ENCODE data around the gene MCTP1. TPM values are rescaled to one million over a fixed set of nuclear protein-coding genes. Genes with fewer than 3 reads are reported as not detected.

Gene MCTP1
- total RNA-seq, 2 donors from 2014 or later: 22.1 to 256 TPM

DNA sequence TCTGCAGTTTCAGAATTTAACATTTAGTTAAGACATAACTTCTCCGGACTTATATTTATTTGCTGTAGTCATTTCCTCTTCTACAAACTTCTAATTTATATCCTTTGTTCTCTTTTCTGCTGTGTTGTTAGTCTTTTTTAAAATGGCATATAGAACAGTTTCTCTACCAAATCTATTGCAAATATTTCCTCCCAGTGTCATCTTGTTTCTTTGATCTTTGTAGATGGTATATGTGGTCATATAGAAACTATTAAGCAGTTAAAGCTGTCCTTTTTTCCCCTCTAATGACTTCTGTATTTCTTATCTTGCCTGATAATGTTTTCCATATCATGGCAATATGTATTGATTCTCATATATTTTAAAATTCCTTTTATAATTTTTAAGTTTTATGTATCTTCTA lies 264.5 kb downstream of the MCTP1 start:
- Histone ChIP-seq H3K4me3 (no peak overlapping the region), H3K4me1 (ENCODE audit: control insufficient read depth in 1 of 2, low read depth in 2 of 2) (no peaks in the 10 kb centered on the region), H3K9me3 (no peaks in the 10 kb centered on the region), H3K36me3 (no peaks in the 10 kb centered on the region), H3K27ac (no peak overlapping the region), H3K27me3 (replicated peaks; ENCODE audit: insufficient read depth) (no peaks in the 10 kb centered on the region)
- DNase-seq (ENCODE audit: low spot score) (no peak), ATAC-seq (ENCODE audit: insufficient number of reproducible peaks, low FRiP score, low read depth) (no peak)
- TF ChIP-seq, protein P1, sequence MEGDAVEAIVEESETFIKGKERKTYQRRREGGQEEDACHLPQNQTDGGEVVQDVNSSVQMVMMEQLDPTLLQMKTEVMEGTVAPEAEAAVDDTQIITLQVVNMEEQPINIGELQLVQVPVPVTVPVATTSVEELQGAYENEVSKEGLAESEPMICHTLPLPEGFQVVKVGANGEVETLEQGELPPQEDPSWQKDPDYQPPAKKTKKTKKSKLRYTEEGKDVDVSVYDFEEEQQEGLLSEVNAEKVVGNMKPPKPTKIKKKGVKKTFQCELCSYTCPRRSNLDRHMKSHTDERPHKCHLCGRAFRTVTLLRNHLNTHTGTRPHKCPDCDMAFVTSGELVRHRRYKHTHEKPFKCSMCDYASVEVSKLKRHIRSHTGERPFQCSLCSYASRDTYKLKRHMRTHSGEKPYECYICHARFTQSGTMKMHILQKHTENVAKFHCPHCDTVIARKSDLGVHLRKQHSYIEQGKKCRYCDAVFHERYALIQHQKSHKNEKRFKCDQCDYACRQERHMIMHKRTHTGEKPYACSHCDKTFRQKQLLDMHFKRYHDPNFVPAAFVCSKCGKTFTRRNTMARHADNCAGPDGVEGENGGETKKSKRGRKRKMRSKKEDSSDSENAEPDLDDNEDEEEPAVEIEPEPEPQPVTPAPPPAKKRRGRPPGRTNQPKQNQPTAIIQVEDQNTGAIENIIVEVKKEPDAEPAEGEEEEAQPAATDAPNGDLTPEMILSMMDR (IDR thresholded peaks at IDR 0.05): no peak

DNA sequence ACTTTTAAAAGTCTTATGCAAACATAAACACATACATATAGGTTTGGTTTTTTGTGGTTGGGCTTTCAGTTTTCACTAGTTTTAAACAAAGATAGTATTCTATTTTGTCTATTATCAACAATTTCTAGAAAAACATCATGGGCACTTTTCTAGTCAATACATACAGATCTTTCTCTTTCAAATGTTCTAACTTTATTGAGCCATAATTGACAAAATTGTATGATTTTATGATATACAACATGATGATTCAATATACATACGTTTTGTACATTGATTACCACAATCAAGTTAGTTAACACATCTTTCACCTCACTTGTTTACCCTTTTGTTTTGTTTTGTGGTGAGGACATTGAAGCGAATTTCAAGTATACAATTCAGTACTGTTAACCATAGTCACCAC lies 265.9 kb downstream of the MCTP1 start:
- no peak overlapping the region for H3K27ac ChIP-seq
- TF ChIP-seq, protein P1 (IDR thresholded peaks at IDR 0.05): no peak
- no peak overlapping the region for H3K4me3 ChIP-seq
- DNase-seq (ENCODE audit: low spot score) (no peak), ATAC-seq (ENCODE audit: insufficient number of reproducible peaks, low FRiP score, low read depth) (no peak)
- H3K4me1 ChIP-seq (ENCODE audit: control insufficient read depth in 1 of 2, low read depth in 2 of 2): no peaks in the 10 kb centered on the region
- H3K36me3 ChIP-seq: no peaks in the 10 kb centered on the region
- no peaks in the 10 kb centered on the region for H3K9me3 ChIP-seq
- no peaks in the 10 kb centered on the region for H3K27me3 ChIP-seq (replicated peaks; ENCODE audit: insufficient read depth)

DNA sequence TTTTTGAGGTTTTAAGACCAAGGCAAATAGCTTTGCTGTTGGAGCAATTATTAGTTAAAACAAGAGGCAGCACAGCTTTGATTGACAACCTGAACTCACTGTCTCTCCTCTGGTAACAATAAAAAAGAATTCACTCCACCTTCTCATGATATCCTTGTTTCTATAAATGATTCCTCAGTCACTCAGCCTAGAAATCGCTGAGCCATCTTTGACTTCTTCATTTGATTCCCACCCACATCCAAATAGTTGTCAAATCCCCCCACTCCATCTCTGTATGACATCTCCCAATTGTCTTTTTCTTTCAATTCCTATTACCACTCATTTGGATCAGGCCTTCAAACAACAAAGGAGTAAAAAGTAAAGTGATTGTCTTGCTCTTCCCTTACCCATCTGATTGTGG lies 266.4 kb downstream of the MCTP1 start:
- H3K9me3 ChIP-seq: no peaks in the 10 kb centered on the region
- H3K36me3 ChIP-seq: no peaks in the 10 kb centered on the region
- H3K4me3 ChIP-seq: no peak overlapping the region
- DNase-seq (ENCODE audit: low spot score) (no peak), ATAC-seq (ENCODE audit: insufficient number of reproducible peaks, low FRiP score, low read depth) (no peak)
- H3K4me1 ChIP-seq (ENCODE audit: control insufficient read depth in 1 of 2, low read depth in 2 of 2): no peaks in the 10 kb centered on the region
- H3K27ac ChIP-seq: no peak overlapping the region
- TF ChIP-seq, protein P1 (IDR thresholded peaks at IDR 0.05): no peak
- H3K27me3 ChIP-seq (replicated peaks; ENCODE audit: insufficient read depth): no peaks in the 10 kb centered on the region

DNA sequence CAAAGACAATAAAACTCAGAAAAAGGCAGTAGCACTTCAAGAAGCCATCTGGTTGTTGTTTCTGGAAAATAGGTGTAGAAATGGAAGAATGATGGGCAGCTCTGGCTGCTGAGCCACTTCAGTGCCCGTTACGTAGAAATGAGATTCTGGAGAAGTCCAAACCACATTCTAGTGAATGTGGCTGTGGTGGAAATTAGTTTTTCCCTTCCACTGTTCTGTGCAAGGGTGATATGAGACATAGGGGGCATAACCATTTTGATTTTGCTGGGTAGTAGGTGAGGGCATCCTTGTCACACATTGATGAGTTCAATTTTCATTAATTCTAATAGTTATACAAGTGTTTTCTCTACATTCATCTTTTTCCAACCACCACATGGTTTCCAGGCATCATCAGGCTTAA lies 275.1 kb downstream of the MCTP1 start:
- Histone ChIP-seq H3K9me3 (peaks cover under 1% of the 10 kb centered on the region), H3K27ac (no peak overlapping the region), H3K4me3 (no peak overlapping the region), H3K4me1 (ENCODE audit: control insufficient read depth in 1 of 2, low read depth in 2 of 2) (no peaks in the 10 kb centered on the region), H3K27me3 (replicated peaks; ENCODE audit: insufficient read depth) (no peaks in the 10 kb centered on the region), H3K36me3 (no peaks in the 10 kb centered on the region)
- ATAC-seq (ENCODE audit: insufficient number of reproducible peaks, low FRiP score, low read depth) (no peak), DNase-seq (ENCODE audit: low spot score) (no peak)
- TF ChIP-seq, protein P1 (IDR thresholded peaks at IDR 0.05): no peak

DNA sequence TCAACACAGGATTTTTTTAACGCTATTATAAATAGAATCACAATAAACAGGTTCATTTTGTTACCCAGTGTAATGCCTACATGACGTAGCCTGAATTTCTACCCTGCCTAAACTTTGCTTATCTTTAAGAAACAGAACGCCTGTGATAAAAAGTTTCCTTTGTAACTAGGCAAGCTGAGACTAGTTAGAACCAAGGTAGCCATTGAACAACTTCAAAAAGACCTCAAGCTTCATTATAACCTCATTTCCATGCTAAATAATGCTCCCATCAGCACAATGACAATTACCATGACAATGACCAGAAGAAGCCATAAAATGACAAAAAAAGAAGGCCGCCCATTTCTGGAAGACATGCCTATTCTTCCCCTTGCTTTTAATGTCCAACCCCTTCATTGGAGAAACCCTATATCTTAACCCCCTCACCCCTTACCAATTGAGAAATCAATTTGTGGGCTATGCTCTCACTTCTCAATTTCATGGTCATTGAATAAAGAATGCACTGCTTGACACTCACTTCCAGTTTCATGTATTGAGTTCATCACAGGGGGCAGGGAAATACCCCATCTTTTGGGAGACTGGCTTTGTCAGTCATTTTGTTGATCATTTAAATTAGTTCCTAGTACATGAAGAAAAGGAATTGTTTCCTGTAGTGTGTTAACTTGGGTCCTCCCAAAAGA lies 276.8 kb downstream of the MCTP1 start:
- Histone ChIP-seq H3K27me3 (replicated peaks; ENCODE audit: insufficient read depth) (no peaks in the 10 kb centered on the region), H3K4me3 (no peak overlapping the region), H3K27ac (no peak overlapping the region), H3K36me3 (no peaks in the 10 kb centered on the region), H3K9me3 (peaks cover 15% of the 10 kb centered on the region), H3K4me1 (ENCODE audit: control insufficient read depth in 1 of 2, low read depth in 2 of 2) (no peaks in the 10 kb centered on the region)
- no peak for ATAC-seq (ENCODE audit: insufficient number of reproducible peaks, low FRiP score, low read depth)
- TF ChIP-seq, protein P1 (IDR thresholded peaks at IDR 0.05): no peak
- DNase-seq (ENCODE audit: low spot score): no peak
